Osteocyte (in vitro differentiated cells): ENCODE results near the gene RGS5. TPM values are rescaled to one million over a fixed set of nuclear protein-coding genes. Genes with fewer than 3 reads are reported as not detected.

Experiments used
- DNase-seq: peaks from one replicate; pipeline ENCODE4 v3.0.0; 2021; ENCODE audit warnings: mixed read lengths; ENCODE audit not compliant: unreplicated experiment; ENCODE audit errors: extremely low spot score
- H3K27ac Mint-ChIP-seq: one replicate; pipeline ENCODE4 v1.8.0; 2021; ENCODE audit warnings: mild to moderate bottlenecking, mixed read lengths; ENCODE audit not compliant: unreplicated experiment
- H3K27me3 Mint-ChIP-seq: one replicate; pipeline ENCODE4 v1.8.0; 2021; ENCODE audit warnings: mixed read lengths; ENCODE audit not compliant: unreplicated experiment
- H3K36me3 Mint-ChIP-seq: one replicate; pipeline ENCODE4 v1.8.0; 2021; ENCODE audit warnings: mixed read lengths; ENCODE audit not compliant: unreplicated experiment
- H3K4me1 Mint-ChIP-seq: one replicate; pipeline ENCODE4 v1.8.0; 2021; ENCODE audit warnings: mixed read lengths; ENCODE audit not compliant: unreplicated experiment
- H3K4me3 Mint-ChIP-seq: one replicate; pipeline ENCODE4 v1.8.0; 2021; ENCODE audit warnings: mild to moderate bottlenecking, moderate library complexity, mixed read lengths; ENCODE audit not compliant: unreplicated experiment
- H3K9me3 Mint-ChIP-seq: one replicate; pipeline ENCODE4 v1.8.0; 2021; ENCODE audit warnings: mixed read lengths; ENCODE audit not compliant: unreplicated experiment
- CTCF ChIP-seq: fragments of 200-600 bp; sonication (generic); IDR thresholded peaks from 2 replicates; pipeline ENCODE4 v1.5.0; 2021; ENCODE audit warnings: antibody characterized with exemption, mild to moderate bottlenecking, moderate library complexity
- total RNA-seq: library from RNA; stranded (reverse); gene quantifications from 2 replicates; pipeline ENCODE4 v1.2.1, GENCODE V29; 2021

Gene RGS5
- total RNA-seq, 1 donor from 2014 or later, result 187 TPM

DNA sequence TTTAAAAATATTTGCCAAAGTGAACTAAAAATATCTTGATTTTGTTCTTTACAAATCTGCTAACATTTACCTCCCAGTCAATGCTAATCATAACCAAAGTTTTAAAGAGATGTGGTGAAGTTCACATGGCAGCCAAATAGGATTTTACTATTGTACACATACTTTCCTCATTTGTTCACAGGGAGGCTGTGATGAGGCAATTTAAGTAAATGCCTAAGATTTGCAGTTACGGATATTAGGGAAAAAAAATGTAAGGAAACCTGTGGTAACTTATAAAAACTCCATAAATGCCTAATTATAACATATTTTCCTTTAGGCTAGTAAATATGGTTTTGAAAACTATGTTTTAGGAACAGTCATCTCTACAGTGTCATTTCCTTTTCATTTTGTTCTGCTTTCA is 32.4 kb downstream of the RGS5 start:
- Mint-ChIP-seq H3K27me3 (no peaks in the 10 kb centered on the region), H3K27ac (peak overlapping the region; percentile 90), H3K36me3 (no peaks in the 10 kb centered on the region), H3K4me1 (peaks cover 92% of the 10 kb centered on the region), H3K9me3 (no peaks in the 10 kb centered on the region), H3K4me3 (no peak overlapping the region)
- no peak for DNase-seq
- TF ChIP-seq CTCF, result no peak

- TF ChIP-seq CTCF, result no peak
- Mint-ChIP-seq H3K27me3 (no peaks in the 10 kb centered on the region), H3K9me3 (no peaks in the 10 kb centered on the region), H3K4me3 (no peak overlapping the region), H3K27ac (peak overlapping the region; percentile 90), H3K4me1 (peaks cover 92% of the 10 kb centered on the region), H3K36me3 (peaks cover 5% of the 10 kb centered on the region)
- DNase-seq, result no peak
Measured at GRCh38 chr1:163169553-163169952, 33.2 kb downstream of the RGS5 start.

GRCh38 chr1:163168053-163168452 is 34.7 kb downstream of the RGS5 start:
- Mint-ChIP-seq H3K36me3 (peaks cover 5% of the 10 kb centered on the region), H3K27me3 (no peaks in the 10 kb centered on the region), H3K9me3 (no peaks in the 10 kb centered on the region), H3K4me3 (no peak overlapping the region), H3K4me1 (peaks cover 92% of the 10 kb centered on the region), H3K27ac (peak overlapping the region; percentile 89)
- TF ChIP-seq CTCF, result no peak
- no peak for DNase-seq

- H3K9me3 Mint-ChIP-seq, result no peaks in the 10 kb centered on the region
- TF ChIP-seq CTCF, result no peak
- H3K4me1 Mint-ChIP-seq, result peaks cover 91% of the 10 kb centered on the region
- H3K36me3 Mint-ChIP-seq, result peaks cover 5% of the 10 kb centered on the region
- no peak for DNase-seq
- no peak overlapping the region for H3K4me3 Mint-ChIP-seq
- peak overlapping the region; percentile 89 for H3K27ac Mint-ChIP-seq
- no peaks in the 10 kb centered on the region for H3K27me3 Mint-ChIP-seq
Measured at GRCh38 chr1:163166886-163167555, 35.7 kb downstream of the RGS5 start.

- Mint-ChIP-seq H3K27me3 (no peaks in the 10 kb centered on the region), H3K36me3 (peaks cover 7% of the 10 kb centered on the region), H3K27ac (peak overlapping the region; percentile 89), H3K9me3 (no peaks in the 10 kb centered on the region), H3K4me1 (peaks cover 85% of the 10 kb centered on the region), H3K4me3 (no peak overlapping the region)
- no peak for DNase-seq
- TF ChIP-seq CTCF, result no peak
Measured at GRCh38 chr1:163165119-163165518, 37.6 kb downstream of the RGS5 start.
